ENCODE measurements around the gene SNAPC2.
"Not testable (repeated sequence)": the region's sequence is repeated elsewhere in the genome, so short reads cannot be mapped to it uniquely, and the experiment has no call there.

Gene SNAPC2

GRCh38 chr19:7908742-7909461 lies 11.2 kb upstream of the SNAPC2 start:
- no peak for DNase-seq

- DNase-seq, result no peak
Observed at GRCh38 chr19:7909471-7910067, 10.6 kb upstream of the SNAPC2 start.

- no peak for DNase-seq
Observed at GRCh38 chr19:7910321-7911161, 9.6 kb upstream of the SNAPC2 start.

GRCh38 chr19:7911508-7912143 lies 8.5 kb upstream of the SNAPC2 start:
- no peak for DNase-seq

GRCh38 chr19:7912144-7912696 lies 7.9 kb upstream of the SNAPC2 start:
- no peak for DNase-seq

- no peak for DNase-seq
Observed at GRCh38 chr19:7912697-7913564, 7.2 kb upstream of the SNAPC2 start.

GRCh38 chr19:7913652-7914051 lies 6.5 kb upstream of the SNAPC2 start:
- no peak for DNase-seq

GRCh38 chr19:7914099-7914498 lies 6.0 kb upstream of the SNAPC2 start:
- no peak for DNase-seq

- DNase-seq, result no peak
Observed at GRCh38 chr19:7914598-7915045, 5.5 kb upstream of the SNAPC2 start, which contains the start of gene TGFBR3L. TGFBR3L (plus strand) TSS chr19:7914830.

GRCh38 chr19:7915250-7916102 lies 4.7 kb upstream of the SNAPC2 start:
- no peak for DNase-seq

- no peak for DNase-seq
Observed at GRCh38 chr19:7916103-7916954, 3.8 kb upstream of the SNAPC2 start.

- DNase-seq, result no peak
Observed at GRCh38 chr19:7916955-7917266, 3.2 kb upstream of the SNAPC2 start.

GRCh38 chr19:7917267-7918061 lies 2.7 kb upstream of the SNAPC2 start:
- DNase-seq, result peak; percentile 54

GRCh38 chr19:7918062-7918614 lies 2.0 kb upstream of the SNAPC2 start:
- not testable (repeated sequence) for DNase-seq

- DNase-seq, result no peak
Observed at GRCh38 chr19:7918615-7919421, 1.3 kb upstream of the SNAPC2 start.

GRCh38 chr19:7920519-7921301 lies 572 bp downstream of the SNAPC2 start:
- DNase-seq, result peak; percentile 96

All from fibroblast of skin of abdomen (primary cell).